ENCODE data around the gene TMEM63C. TPM values are rescaled to one million over a fixed set of nuclear protein-coding genes. Genes with fewer than 3 reads are reported as not detected.

The TMEM63C gene
- total RNA-seq, 1 experiment from 2014 or later, result 5.7 TPM

MicroRNAs encoded within 50 kb of the gene (microRNA counts, 767-probe panel; counts per million panel counts)
- microRNA hsa-miR-1260a, result not detected

Small RNAs within 50 kb of the gene (microRNA-seq; reads per million reads assigned to microRNA genes)
- not detected for gene MIR1260A (ENCODE audit: borderline number of aligned reads)

Other genes starting within 250 kb of the TMEM63C start
- gene IRF2BPL, start 153.1 kb upstream of the TMEM63C start, total RNA-seq (2021; ENCODE audit: unreplicated experiment), result 74.6 TPM
- 20.6 TPM for gene CIPC, start 83.5 kb upstream of the TMEM63C start, total RNA-seq (2021; ENCODE audit: unreplicated experiment)
- gene ZDHHC22, start 40.0 kb upstream of the TMEM63C start, total RNA-seq (2021; ENCODE audit: unreplicated experiment), result 0.10 TPM
- gene NGB, start 89.4 kb downstream of the TMEM63C start, total RNA-seq (2021; ENCODE audit: unreplicated experiment), result not detected
- 30.2 TPM for gene POMT2, start 139.1 kb downstream of the TMEM63C start, total RNA-seq (2021; ENCODE audit: unreplicated experiment)
- gene GSTZ1, start 139.2 kb downstream of the TMEM63C start, total RNA-seq (2021; ENCODE audit: unreplicated experiment), result 30.4 TPM
- 21.2 TPM for gene TMED8, start 195.3 kb downstream of the TMEM63C start, total RNA-seq (2021; ENCODE audit: unreplicated experiment)
- 1.9 TPM for gene SAMD15, start 195.6 kb downstream of the TMEM63C start, total RNA-seq (2021; ENCODE audit: unreplicated experiment)
- gene NOXRED1, start 241.7 kb downstream of the TMEM63C start, total RNA-seq (2021; ENCODE audit: unreplicated experiment), result 0.66 TPM

Measured in HCT116 (cell line).